ENCODE data around the gene GON7.
"Not testable (repeated sequence)": the region's sequence is repeated elsewhere in the genome, so short reads cannot be mapped to it uniquely, and the experiment has no call there.

The GON7 gene

GRCh38 chr14:93199031-93199430, 7.8 kb downstream of the GON7 start:
- no peak for DNase-seq (ENCODE audit: low read depth)

- no peak for DNase-seq (ENCODE audit: low read depth)
Measured at GRCh38 chr14:93195316-93195999, 11.4 kb downstream of the GON7 start.

- DNase-seq (ENCODE audit: low read depth), result no peak
Measured at GRCh38 chr14:93186956-93187355, 19.9 kb downstream of the GON7 start.

GRCh38 chr14:93186466-93186865, 20.4 kb downstream of the GON7 start:
- no peak for DNase-seq (ENCODE audit: low read depth)

- no peak for DNase-seq (ENCODE audit: low read depth)
Measured at GRCh38 chr14:93185349-93185720, 21.5 kb downstream of the GON7 start.

- peak; percentile 88 for DNase-seq (ENCODE audit: low read depth)
Measured at GRCh38 chr14:93184391-93185348, 22.2 kb downstream of the GON7 start, which contains the start of the genes LYSET and MOAP1. Gene LYSET, plus strand, starts transcription at chr14:93185317. Its CDS starts 89 bp downstream, at chr14:93185406. Gene MOAP1, minus strand, starts transcription at chr14:93184897. Its CDS starts 655 bp downstream, at chr14:93184242.

GRCh38 chr14:93183596-93184317, 23.1 kb downstream of the GON7 start:
- DNase-seq (ENCODE audit: low read depth), result no peak

GRCh38 chr14:93175492-93175891, 31.4 kb downstream of the GON7 start:
- no peak for DNase-seq (ENCODE audit: low read depth)

- not testable (repeated sequence) for DNase-seq (ENCODE audit: low read depth)
Measured at GRCh38 chr14:93174731-93175130, 32.1 kb downstream of the GON7 start.

- no peak for DNase-seq (ENCODE audit: low read depth)
Measured at GRCh38 chr14:93173943-93174395, 32.9 kb downstream of the GON7 start.

- DNase-seq (ENCODE audit: low read depth), result no peak
Measured at GRCh38 chr14:93171376-93171775, 35.5 kb downstream of the GON7 start.

- DNase-seq (ENCODE audit: low read depth), result not testable (repeated sequence)
Measured at GRCh38 chr14:93170141-93170540, 36.7 kb downstream of the GON7 start.

GRCh38 chr14:93169619-93170018, 37.2 kb downstream of the GON7 start:
- DNase-seq (ENCODE audit: low read depth), result not testable (repeated sequence)

- not testable (repeated sequence) for DNase-seq (ENCODE audit: low read depth)
Measured at GRCh38 chr14:93168610-93169009, 38.3 kb downstream of the GON7 start.

GRCh38 chr14:93165271-93166265, 41.3 kb downstream of the GON7 start:
- DNase-seq (ENCODE audit: low read depth), result not testable (repeated sequence)

GRCh38 chr14:93163564-93163963, 43.3 kb downstream of the GON7 start:
- DNase-seq (ENCODE audit: low read depth), result no peak

GRCh38 chr14:93161411-93161940, 45.4 kb downstream of the GON7 start:
- DNase-seq (ENCODE audit: low read depth), result no peak

- DNase-seq (ENCODE audit: low read depth), result no peak
Measured at GRCh38 chr14:93160353-93160801, 46.5 kb downstream of the GON7 start.

GRCh38 chr14:93159625-93160352, 47.1 kb downstream of the GON7 start:
- not testable (repeated sequence) for DNase-seq (ENCODE audit: low read depth)

GRCh38 chr14:93158349-93158748, 48.5 kb downstream of the GON7 start:
- DNase-seq (ENCODE audit: low read depth), result not testable (repeated sequence)

Measured in activated T-cell treated with anti-CD3 and anti-CD28 coated beads for 48 hours (primary cell).